HG03066 (cell line): Measurements from ENCODE around the gene CXorf49B.
"Not testable (repeated sequence)": the region's sequence is repeated elsewhere in the genome, so short reads cannot be mapped to it uniquely, and the experiment has no call there.

ENCODE experiments used
- ATAC-seq: cut with Tn5 transposase; IDR thresholded peaks from one replicate; pipeline ENCODE4 v1.9.1; 2021; ENCODE audit warnings: low read depth; ENCODE audit not compliant: unreplicated experiment

Gene CXorf49B

DNA sequence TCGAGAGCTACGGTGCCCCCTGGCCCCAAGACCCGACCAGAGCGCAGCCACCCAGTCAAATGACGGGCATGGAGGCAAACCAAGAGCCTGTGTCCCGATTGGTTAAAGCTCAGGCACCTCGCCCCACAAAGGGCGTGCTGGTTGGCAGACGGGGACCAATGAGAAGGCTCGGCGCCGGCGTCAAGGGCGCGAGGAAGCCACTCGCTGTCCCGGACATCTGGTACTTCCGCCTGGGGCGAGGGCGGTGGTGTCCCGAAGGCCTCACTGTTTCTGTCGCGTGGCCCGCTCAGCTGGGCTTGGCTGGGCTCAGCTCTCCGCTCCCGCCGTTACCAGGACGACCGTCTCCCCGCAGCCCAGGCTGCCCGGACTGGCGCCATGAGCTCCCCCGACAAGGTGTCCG, at the start of gene CXorf49B:
Gene CXorf49B, plus strand, starts transcription at position 301 of the 400 bp plus-strand sequence. Its CDS starts 75 bp downstream, at position 376.
- not testable (repeated sequence) for ATAC-seq

DNA sequence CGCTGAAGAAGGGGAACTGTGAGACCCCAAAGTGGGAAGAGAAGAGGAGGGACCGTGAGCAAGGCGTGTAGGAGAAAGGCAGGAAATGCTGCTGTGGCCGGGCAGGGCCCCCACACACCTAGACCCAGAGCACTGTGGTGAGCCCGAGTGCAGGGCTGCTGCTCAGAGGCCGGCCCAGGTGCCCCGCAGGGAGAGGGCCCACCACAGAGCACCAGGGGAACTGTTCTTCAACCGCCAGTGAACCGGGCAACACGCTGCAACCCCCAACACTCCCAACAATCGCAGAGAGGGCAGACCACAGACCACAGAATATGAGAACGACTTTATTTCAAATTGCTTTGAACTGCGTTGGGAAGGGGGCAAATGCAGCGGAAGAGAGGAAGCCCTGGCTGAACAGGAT, 49.1 kb upstream of the CXorf49B start:
- ATAC-seq = not testable (repeated sequence)

DNA sequence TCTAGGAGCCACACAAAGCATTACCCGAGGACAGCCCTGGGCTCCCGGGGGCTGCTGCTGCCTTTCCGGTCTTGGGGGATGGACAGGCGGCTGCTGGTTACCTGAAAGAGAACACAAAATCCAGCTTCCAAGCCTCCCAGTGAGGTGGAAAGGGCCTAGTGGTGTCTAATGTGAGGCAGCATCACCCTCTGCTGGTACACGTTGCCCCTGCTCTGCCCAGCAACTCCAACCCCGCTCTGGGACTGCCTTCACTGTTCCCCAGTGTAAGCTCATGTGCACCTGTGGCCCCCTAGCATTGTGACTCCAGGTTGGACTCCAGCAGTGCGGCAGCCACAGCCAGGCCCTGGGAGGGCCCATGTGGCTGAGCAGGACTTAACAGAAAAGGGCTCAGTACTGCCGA, 47.6 kb upstream of the CXorf49B start:
- ATAC-seq = not testable (repeated sequence)

DNA sequence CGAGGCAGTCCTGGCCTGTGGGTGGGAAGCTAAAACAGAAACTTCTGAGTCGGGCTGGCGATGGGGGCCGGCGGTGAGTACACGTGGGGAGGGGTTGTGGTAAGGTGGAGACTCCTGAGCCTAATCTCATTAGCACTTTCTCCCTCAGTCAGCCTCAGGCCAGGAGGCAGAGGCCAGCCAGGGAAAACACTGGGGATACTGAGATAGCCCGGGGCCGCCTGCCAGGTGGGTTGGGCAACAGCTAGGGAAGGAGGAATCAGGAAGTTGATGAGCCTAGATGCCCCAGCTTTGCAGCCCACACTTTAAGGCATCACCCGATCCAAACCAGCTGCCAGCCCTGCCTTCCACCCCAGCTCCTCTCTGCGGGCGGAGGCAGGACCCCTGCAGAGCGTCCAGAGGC, 46.8 kb upstream of the CXorf49B start:
- ATAC-seq = not testable (repeated sequence)

DNA sequence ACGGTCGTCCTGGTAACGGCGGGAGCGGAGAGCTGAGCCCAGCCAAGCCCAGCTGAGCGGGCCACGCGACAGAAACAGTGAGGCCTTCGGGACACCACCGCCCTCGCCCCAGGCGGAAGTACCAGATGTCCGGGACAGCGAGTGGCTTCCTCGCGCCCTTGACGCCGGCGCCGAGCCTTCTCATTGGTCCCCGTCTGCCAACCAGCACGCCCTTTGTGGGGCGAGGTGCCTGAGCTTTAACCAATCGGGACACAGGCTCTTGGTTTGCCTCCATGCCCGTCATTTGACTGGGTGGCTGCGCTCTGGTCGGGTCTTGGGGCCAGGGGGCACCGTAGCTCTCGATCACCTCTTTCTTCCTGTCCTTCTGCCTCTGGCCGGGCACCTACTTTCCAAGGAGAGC, 45.0 kb upstream of the CXorf49B start, which contains the start of gene CXorf49:
Gene CXorf49, minus strand, starts transcription at position 101 of the 400 bp plus-strand sequence. CDS start 134 bp downstream, outside the sequence.
- not testable (repeated sequence) for ATAC-seq

DNA sequence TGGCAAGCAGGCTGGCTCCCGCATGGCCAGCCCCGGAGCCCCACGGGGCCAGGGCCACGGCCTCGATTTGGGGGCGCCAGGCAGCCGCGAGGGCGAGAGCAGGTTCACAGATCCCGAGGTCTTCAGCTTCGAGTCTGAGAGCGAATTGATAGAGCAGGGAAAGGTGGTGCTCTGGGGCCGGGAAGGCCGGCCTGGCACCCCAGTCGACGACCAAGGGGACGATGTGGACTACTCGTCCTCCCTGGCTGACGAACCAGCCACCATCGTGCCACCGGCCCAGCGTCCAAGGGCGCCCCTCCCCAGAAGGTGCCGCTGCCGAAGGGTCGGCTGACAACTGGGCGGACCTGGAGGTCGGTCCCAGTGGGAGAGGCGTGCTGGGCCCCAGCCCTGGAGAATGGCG, 44.0 kb upstream of the CXorf49B start:
- ATAC-seq = not testable (repeated sequence)

DNA sequence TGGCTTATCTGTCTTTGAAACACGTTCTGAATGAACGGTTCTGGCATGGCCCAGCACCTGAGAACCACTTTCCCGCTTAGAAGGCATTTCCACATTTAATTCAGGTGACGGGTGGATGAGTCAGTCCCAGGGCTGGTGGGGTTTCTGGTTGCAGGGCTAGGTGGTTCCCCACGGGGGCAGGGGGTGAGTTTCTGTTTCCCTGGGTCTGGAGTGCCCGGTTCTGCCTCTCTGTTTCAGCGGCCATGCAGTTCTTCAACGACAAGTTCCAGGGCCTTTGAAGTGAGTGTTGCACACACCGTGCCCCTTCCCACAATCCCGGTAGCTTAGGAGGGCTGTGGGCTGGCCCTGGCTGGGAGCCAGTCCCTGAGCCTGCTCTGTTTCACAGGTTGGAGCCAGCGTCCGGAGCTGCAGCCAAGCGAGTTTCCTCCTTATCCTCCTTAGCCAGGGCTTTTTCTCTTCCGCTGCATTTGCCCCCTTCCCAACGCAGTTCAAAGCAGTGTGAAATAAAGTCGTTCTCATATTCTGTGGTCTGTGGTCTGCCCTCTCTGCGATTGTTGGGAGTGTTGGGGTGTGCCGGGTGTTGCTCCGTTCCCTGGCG, 42.8 kb upstream of the CXorf49B start:
- ATAC-seq = not testable (repeated sequence)

DNA sequence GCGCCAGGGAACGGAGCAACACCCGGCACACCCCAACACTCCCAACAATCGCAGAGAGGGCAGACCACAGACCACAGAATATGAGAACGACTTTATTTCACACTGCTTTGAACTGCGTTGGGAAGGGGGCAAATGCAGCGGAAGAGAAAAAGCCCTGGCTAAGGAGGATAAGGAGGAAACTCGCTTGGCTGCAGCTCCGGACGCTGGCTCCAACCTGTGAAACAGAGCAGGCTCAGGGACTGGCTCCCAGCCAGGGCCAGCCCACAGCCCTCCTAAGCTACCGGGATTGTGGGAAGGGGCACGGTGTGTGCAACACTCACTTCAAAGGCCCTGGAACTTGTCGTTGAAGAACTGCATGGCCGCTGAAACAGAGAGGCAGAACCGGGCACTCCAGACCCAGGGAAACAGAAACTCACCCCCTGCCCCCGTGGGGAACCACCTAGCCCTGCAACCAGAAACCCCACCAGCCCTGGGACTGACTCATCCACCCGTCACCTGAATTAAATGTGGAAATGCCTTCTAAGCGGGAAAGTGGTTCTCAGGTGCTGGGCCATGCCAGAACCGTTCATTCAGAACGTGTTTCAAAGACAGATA, 2.4 kb upstream of the CXorf49B start:
- ATAC-seq = not testable (repeated sequence)

DNA sequence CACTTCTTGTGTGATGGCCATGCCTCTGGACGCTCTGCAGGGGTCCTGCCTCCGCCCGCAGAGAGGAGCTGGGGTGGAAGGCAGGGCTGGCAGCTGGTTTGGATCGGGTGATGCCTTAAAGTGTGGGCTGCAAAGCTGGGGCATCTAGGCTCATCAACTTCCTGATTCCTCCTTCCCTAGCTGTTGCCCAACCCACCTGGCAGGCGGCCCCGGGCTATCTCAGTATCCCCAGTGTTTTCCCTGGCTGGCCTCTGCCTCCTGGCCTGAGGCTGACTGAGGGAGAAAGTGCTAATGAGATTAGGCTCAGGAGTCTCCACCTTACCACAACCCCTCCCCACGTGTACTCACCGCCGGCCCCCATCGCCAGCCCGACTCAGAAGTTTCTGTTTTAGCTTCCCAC, 1.7 kb downstream of the CXorf49B start:
- ATAC-seq = not testable (repeated sequence)

DNA sequence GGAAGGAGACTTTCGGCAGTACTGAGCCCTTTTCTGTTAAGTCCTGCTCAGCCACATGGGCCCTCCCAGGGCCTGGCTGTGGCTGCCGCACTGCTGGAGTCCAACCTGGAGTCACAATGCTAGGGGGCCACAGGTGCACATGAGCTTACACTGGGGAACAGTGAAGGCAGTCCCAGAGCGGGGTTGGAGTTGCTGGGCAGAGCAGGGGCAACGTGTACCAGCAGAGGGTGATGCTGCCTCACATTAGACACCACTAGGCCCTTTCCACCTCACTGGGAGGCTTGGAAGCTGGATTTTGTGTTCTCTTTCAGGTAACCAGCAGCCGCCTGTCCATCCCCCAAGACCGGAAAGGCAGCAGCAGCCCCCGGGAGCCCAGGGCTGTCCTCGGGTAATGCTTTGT, 2.5 kb downstream of the CXorf49B start:
- not testable (repeated sequence) for ATAC-seq

DNA sequence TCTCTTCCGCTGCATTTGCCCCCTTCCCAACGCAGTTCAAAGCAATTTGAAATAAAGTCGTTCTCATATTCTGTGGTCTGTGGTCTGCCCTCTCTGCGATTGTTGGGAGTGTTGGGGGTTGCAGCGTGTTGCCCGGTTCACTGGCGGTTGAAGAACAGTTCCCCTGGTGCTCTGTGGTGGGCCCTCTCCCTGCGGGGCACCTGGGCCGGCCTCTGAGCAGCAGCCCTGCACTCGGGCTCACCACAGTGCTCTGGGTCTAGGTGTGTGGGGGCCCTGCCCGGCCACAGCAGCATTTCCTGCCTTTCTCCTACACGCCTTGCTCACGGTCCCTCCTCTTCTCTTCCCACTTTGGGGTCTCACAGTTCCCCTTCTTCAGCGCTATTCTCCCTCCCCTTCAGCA, 4.0 kb downstream of the CXorf49B start:
- not testable (repeated sequence) for ATAC-seq

DNA sequence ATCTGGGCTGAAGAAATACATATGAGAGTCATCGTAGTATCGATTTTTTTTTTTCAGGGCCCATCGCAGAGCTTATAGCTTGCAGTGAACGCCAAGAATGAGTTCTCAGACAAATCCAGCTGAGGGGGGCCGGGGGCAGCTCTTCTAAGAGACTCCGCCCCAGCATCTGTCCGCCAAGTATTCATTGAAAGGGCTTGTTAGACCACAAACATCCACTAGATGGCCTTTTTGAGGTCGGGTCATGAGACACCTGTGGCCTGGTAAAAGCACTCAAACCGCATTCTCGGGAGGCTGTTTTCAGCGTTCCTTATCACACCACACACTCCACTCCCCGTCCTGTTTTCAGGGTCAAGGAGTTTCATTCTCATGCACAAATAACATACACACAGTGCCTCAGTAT, 15.2 kb downstream of the CXorf49B start:
- not testable (repeated sequence) for ATAC-seq

DNA sequence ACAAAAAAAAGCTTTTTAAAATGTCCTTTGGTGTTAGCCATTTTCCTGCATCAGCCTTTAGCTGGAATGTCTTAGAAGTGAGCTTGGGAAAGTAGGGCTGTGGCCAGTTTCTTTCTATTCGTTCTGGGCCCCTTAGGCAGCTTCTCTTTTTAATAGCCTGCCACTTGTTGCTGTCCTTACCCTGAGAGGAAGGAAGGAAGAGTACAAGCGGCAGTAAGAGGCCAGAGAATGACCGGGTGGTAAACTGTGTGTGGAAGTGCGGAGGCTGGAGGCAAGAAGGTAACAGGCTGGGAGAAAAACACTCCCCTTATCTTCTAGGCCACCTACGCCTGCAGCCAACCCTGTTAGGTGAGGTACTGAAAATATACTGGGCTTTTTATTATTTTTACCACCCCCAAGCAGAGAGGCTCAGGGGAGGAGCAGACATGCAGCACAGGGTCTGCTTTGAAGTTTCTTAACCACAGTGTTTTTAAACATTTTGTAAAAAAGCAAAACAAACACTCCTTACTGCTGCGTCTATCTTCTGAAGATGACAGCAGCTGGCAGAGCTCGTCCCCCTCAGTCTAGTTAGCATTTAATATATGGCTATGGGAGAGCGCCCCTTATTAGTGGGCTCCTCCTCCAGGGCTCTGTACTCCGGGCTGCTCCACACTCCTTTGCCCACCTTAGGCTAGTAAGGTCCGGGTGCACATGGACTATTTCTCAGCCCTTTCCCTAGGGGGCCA, 19.2 kb downstream of the CXorf49B start:
- ATAC-seq = not testable (repeated sequence)

DNA sequence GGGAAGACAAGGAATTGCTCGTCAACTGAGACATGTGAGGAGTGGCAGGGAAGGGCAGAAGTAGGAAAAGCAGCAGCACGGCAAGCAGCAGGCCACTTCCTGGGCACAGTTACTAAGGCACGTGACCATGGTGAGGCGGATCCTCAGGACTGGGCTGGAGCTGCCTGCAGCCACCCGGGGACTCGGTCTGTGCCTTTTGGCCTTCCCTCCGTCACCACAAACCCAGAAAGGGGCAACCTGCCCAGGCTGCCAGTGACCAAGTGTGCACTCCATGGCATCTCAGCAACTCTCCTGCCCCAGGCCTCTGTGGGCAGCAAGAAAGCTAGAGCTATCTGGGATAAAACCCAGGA, 19.8 kb downstream of the CXorf49B start:
- not testable (repeated sequence) for ATAC-seq

DNA sequence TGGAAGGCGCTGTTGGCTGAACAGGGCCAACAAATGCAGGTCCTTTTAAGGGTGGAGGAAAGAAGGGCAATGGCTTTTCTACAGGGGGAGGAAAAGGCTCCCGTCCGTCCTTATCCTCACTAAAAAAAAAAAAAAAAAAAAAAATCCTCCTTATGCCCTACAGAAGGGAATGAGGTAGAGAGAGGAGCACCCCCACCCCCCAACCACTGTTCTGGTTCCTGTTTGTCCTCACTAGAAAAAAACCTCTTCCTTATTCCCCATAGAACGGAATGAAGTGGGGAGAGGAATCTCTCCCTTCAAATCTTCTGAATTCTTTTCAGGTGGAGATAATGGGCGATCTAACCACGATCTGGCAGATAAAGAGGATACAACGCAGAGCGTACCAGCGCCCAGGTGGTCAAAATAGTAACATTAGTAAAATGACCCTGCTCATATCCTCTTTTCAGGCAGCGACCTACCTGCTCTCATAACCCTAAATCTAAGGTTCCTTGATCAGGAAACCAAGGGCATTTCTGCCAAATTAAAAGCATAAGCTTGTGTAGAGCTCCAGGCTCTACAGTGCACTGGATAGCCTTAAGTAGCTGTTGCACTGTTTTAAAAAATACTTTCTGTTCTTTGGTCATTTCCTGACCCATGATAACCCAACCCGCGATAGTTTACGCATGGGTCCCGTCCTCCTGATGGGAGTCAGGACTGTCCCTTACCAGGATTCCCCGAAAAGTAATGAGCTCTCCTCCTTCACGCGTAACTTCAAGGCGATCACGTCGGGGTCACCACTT, 20.6 kb downstream of the CXorf49B start:
- peak; percentile 41 for ATAC-seq

DNA sequence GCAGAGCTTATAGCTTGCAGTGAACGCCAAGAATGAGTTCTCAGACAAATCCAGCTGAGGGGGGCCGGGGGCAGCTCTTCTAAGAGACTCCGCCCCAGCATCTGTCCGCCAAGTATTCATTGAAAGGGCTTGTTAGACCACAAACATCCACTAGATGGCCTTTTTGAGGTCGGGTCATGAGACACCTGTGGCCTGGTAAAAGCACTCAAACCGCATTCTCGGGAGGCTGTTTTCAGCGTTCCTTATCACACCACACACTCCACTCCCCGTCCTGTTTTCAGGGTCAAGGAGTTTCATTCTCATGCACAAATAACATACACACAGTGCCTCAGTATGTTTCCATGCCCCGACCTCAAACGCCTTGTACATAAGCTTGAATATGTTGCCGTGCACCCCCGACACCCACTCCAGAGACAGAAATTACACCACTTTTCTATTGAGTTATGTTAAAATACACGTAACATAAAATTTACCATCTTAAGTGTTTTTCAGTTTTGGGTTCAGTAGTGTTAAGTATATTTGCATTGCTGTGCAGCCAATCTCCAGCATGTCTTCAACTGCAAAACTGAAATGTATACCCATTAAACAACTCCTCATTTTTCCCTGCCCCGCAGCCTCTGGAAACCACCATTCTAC, 21.3 kb downstream of the CXorf49B start:
- peak; percentile 69 for ATAC-seq

DNA sequence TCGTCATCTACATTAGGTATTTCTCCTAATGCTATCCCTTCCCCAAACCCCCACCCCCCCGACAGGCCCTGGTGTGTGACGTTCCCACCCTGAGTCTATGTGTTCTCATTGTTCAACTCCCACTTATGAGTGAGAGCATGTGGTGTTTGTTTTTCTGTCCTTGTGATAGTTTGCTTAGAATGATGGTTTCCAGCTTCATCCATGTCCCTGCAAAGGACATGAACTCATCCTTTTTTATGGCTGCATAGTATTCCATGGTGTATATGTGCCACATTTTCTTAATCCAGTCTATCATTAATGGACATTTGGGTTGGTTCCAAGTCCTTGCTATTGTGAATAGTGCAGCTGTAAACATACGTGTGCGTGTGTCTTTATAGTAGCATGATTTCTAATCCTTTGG, 43.3 kb downstream of the CXorf49B start:
- ATAC-seq = not testable (repeated sequence)

DNA sequence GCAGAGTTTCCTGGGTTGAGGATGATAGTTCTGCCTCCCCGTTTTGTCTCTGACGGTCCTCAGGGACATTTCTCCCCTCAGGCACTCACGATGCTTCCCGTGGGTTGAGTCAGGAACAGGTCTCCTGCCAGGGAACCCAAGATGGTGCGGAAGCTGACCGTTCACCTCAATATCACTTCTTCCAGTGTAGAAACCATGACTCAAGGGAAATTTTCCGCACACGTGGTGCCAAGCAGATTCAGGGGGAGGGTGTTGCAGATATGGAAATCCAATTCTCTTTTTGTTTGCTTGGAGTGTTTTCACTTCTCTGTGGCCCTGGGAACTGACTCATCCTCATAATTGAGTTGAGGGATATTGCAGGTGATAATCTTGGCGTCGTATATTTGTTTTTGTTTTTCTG, 46.7 kb downstream of the CXorf49B start:
- no peak for ATAC-seq

DNA sequence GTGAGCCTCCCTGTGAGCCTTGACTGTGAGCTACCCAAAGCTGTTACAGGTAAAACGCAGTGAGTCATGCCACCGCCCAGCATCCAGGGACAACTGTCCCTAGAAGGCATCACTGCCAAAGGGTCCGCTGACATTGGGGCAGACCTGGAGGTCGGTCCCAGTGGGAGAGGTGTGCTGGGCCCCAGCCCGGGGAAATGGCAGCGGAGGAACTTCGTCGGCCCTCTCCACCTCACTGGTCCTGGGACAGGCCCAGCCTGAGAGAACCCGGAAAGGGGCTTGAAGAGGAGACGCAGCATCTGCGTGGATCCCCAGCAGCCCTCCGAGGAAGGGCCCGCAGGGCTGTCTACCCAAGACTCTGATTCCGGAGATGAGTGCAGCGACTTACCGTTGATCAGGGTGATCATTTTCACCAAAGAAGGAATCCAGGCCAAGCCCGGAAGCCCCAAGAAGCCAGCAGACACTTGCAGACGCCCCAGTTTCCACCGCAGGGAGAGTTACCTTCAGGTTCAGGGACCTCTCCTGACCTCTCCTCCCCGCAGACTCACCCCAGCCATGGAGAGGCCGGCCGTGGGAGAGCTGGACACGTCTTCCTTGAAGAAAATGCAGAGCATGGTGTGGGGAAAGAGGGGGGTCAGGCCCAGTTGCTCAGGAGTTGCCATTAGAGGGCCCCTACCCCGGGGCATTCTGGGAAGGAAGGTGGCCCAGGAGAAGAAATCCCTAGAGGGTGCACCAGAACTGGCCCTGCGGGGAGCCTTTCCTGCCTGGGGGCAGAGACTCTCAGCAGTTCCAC, 51.2 kb downstream of the CXorf49B start:
- ATAC-seq = no peak
